GM19438 (cell line): ENCODE data around the gene ZNF367.

ENCODE experiments used
- ATAC-seq: cut with Tn5 transposase; IDR thresholded peaks from one replicate; pipeline ENCODE4 v1.9.1; 2021; ENCODE audit warnings: low read depth; ENCODE audit not compliant: unreplicated experiment

ZNF367 gene

GRCh38 chr9:96437454-96437853, 19.3 kb upstream of the ZNF367 start:
- no peak for ATAC-seq

DNA sequence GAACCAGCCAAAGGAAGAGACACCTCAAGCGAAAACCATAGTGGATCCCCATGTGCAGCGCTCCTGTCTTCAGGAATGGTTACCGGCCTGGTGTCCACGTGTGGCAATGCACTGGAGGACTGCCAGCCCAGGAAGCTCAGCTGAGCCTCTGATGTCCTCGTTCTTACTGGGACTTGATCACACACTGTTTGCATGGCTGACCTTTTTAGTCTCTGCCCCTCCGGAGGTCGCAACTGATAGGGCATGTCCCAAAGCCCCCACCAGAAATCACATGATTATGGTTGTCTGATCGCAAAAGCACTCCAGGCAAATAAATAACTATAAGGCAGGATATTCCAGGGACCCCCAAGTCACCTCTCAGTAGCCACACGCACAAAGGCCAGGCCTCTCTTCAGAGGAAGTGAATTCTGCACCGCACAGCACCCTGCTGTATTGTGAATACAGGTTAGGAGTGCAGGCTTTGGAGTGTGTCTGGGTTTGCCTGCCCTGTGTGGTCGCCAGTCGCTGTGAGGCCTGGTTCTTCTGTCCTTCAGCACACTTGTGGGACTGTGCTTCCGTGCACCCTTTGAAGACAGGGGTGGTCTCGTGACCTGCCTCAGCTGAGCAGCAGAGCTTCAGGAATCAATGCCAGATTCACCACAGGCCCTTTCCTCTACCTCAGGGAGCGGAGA, 18.4 kb upstream of the ZNF367 start:
- no peak for ATAC-seq

DNA sequence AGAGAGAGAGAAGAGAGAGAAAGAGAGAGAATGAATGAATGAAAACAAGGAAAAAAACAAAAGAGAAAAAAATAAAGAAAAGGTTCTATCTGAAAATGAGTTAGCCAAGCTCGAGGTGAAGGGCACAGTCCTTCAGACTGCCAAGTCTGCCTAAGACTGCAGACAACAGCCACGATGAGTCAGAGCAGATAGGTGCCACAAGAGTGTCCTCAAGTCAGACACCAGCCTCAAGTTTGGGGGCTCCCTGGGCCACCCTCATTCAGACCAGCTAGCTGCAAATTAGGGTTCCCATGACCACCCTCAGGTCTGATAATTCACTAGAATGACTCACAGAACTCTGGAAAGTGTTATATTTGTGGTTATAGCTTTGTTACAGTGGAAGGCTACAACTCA, 17.9 kb upstream of the ZNF367 start:
- ATAC-seq = no peak

GRCh38 chr9:96435345-96435744, 17.2 kb upstream of the ZNF367 start:
- no peak for ATAC-seq

DNA sequence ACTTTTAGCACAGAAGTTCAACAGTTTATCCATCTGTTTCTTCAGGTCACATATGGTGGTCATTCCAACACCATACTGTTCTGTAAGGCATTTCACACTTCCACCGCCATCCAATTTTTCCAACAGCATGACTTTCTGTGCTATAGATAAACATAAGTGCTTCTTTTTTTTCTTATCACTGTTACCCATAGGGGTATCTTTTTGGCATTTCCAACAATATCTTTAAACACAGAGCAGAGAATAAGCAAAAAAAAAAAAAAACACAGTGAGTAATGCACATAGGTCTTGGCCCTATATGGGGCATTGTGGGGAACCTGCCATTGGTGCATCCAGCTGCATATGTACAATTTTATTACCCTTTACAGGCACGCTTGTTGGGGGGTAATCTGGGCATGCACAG, 12.2 kb upstream of the ZNF367 start:
- ATAC-seq = no peak

GRCh38 chr9:96429732-96430131, 11.6 kb upstream of the ZNF367 start:
- ATAC-seq = no peak

- ATAC-seq = no peak
Measured at GRCh38 chr9:96425500-96426169, 7.5 kb upstream of the ZNF367 start.

DNA sequence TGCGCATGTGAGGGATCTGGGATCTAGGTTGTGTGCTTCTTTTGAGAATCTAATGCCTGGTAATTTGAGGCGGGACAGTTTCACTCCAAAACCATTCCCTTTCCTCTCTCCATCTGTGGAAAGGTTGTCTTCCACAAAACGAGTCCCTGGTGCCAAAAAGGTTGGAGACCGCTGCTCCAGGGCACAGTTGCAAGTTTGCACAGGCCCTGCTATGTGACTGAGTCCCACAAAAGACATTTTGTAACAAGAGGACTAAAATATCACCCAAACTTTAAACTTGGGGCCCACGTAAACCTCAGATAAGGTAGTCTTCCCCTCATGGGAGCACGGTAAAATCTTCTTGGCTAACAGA, 5.8 kb upstream of the ZNF367 start:
- ATAC-seq = no peak

DNA sequence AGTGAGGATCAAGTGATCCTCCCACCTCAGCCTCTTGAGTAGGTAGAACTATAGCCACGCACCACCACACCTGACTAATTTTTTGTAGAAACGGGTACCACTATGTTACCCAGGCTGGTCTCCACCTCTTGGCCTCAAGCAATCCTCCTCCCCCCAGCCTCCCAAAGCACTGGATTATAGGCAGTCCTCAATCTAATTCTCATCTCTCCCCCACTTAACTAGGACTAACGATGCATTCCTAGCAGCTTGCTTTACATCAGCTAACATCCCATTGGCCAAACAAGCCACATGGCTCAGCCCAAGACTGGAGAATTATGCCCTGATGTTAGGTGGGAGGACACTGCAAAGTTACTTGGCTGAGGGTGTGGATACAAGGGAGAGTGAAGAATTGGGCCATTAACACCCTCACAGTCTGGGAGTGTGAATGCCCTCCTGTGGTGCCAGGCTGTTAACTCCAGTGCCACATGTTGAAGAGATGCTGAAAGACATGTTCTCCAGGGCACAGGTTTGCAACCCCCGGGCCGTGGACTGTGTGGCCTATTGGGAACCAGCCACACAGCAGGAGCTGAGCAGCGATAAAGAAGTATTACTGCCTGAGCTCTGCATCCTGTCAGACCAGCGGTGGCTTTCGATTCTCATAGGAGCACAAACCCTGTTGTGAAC, 5.3 kb upstream of the ZNF367 start:
- ATAC-seq = no peak

GRCh38 chr9:96420468-96421219, 2.5 kb upstream of the ZNF367 start:
- no peak for ATAC-seq

- no peak for ATAC-seq
Measured at GRCh38 chr9:96419691-96419969, 1.5 kb upstream of the ZNF367 start.

GRCh38 chr9:96418920-96419690, 935 bp upstream of the ZNF367 start:
- ATAC-seq = peak; percentile 38

GRCh38 chr9:96417661-96418082, 498 bp downstream of the ZNF367 start:
- no peak for ATAC-seq

DNA sequence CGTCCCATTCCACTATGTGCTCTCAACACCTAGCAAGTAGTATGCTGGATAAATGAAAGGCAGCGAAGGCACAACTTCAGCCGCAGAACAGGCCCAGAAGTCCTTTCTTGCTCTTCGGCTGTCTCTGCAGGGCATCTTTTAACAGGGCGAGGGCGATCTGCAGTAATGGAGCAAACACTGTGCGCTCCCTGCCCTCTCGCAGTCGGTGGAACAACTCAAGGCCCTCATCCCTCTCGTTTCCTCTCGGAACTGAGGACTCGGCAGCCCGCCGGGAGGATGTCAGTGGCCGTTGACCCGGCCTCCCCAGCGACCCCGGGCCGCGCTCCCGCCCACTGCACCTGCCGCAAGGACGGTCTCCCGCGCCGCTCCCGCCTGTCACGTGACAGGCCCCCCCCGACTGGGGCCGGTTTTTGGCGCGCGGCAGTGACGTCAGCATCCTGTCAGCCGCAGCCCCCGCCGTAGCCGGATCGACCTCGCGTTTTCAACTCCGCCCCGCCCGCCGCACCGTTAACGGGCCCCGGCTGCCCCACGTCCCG, 1.1 kb downstream of the ZNF367 start:
- no peak for ATAC-seq

GRCh38 chr9:96413302-96414221, 4.6 kb downstream of the ZNF367 start:
- no peak for ATAC-seq

DNA sequence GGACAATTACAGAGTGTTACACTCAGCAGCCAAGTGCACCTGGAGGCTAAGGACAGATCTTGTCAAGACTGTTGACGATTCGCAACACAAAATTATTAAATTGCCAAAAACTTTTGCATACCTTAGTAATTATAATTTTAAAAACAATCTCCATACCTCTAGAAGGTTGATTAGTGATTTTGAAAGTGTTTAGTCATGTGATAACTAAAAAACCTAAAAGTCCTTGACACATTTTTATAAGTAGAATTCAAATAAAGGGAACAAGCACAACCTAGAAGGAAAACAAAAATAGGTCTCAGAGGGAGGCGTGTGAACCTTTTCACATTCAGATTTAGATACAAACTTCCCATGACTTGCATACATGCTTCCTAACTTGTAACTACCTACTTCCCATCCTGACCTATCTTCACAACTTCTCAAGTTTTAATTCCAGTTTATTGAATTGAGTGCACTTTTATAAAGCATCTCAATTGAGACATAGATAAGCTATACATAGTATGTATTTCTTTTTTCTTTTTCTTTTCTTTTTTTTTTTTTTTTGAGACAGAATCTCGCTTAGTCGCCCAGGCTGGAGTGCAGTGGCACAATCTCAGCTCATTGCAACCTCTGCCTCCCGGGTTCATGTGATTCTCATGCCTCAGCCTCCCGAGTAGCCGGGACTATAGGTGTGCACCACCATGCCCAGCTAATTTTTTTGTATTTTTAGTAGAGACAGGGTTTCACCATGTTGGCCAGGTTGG, 5.8 kb downstream of the ZNF367 start:
- no peak for ATAC-seq

- ATAC-seq = no peak
Measured at GRCh38 chr9:96411129-96411838, 6.9 kb downstream of the ZNF367 start.
